Measurements from ENCODE around the gene ATXN7L1. TPM values are rescaled to one million over a fixed set of nuclear protein-coding genes. Genes with fewer than 3 reads are reported as not detected.

The ATXN7L1 gene
- total RNA-seq, 1 donor from 2014 or later, result 12.9 TPM

DNA sequence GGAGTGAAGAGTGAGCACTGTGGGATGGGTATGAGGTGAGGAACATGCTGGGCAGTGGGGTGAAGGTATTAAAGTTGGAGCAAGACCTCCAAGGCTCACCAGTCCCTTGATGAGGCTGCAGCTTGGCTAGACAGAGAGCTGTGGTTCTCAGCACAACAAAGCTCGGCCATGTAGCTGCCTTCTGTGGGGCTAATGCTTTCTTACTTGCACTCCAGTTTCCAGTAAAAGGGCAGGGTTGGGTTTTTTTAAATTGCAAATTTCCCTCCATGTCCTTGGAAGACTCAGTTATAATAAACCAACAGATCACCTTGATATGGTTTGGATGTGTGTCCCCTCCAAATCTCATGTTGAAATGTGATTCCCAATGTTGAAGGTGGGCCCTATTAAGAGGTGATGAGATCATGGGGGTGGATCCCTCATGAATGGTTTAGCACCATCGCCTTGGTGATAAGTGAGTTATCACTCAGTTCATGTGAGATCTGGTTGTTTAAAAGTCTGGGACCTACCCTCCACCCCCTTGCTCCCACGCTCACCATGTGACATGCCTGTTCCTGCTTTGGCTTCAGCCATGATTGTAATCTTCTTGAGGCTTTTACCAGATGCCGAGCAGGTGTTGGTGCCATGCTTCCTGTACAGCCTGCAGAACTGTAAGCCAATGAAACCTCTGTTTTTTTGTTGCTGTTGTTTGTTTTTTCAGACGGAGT lies 55.9 kb downstream of the ATXN7L1 start:
- ATAC-seq, result no peak
- no peak for TF ChIP-seq CTCF (IDR thresholded peaks at IDR 0.05)
- Histone ChIP-seq H3K27ac (no peak overlapping the region), H3K4me3 (no peak overlapping the region), H3K9me3 (no peaks in the 10 kb centered on the region), H3K4me1 (peaks cover 3% of the 10 kb centered on the region), H3K36me3 (no peaks in the 10 kb centered on the region), H3K27me3 (no peaks in the 10 kb centered on the region)
- DNase-seq, result no peak
- intact Hi-C loops (cut with DNase I), result no loop called here

GRCh38 chr7:105819559-105819958 lies 56.8 kb downstream of the ATXN7L1 start:
- Histone ChIP-seq H3K27ac (no peak overlapping the region), H3K4me3 (no peak overlapping the region), H3K36me3 (no peaks in the 10 kb centered on the region), H3K4me1 (peaks cover 3% of the 10 kb centered on the region), H3K9me3 (no peaks in the 10 kb centered on the region), H3K27me3 (no peaks in the 10 kb centered on the region)
- intact Hi-C loops (cut with DNase I), result no loop called here
- TF ChIP-seq CTCF (IDR thresholded peaks at IDR 0.05), result no peak
- DNase-seq, result no peak
- no peak for ATAC-seq

GRCh38 chr7:105816954-105817615 lies 59.3 kb downstream of the ATXN7L1 start:
- DNase-seq (no peak), ATAC-seq (no peak)
- H3K9me3 ChIP-seq, result no peaks in the 10 kb centered on the region
- H3K27ac ChIP-seq, result no peak overlapping the region
- H3K4me1 ChIP-seq, result peaks cover 3% of the 10 kb centered on the region
- no peaks in the 10 kb centered on the region for H3K36me3 ChIP-seq
- H3K27me3 ChIP-seq, result no peaks in the 10 kb centered on the region
- intact Hi-C loops (cut with DNase I), result no loop called here
- no peak for TF ChIP-seq CTCF (IDR thresholded peaks at IDR 0.05)
- H3K4me3 ChIP-seq, result no peak overlapping the region

- Histone ChIP-seq H3K4me1 (peaks cover 3% of the 10 kb centered on the region), H3K36me3 (no peaks in the 10 kb centered on the region), H3K9me3 (no peaks in the 10 kb centered on the region), H3K4me3 (no peak overlapping the region), H3K27ac (no peak overlapping the region), H3K27me3 (no peaks in the 10 kb centered on the region)
- intact Hi-C loops (cut with DNase I), result no loop called here
- DNase-seq (no peak), ATAC-seq (no peak)
- no peak for TF ChIP-seq CTCF (IDR thresholded peaks at IDR 0.05)
Observed at GRCh38 chr7:105816266-105816843, 60.0 kb downstream of the ATXN7L1 start.

GRCh38 chr7:105815576-105815975 lies 60.8 kb downstream of the ATXN7L1 start:
- H3K9me3 ChIP-seq, result no peaks in the 10 kb centered on the region
- H3K27me3 ChIP-seq, result no peaks in the 10 kb centered on the region
- no peaks in the 10 kb centered on the region for H3K36me3 ChIP-seq
- H3K4me3 ChIP-seq, result no peak overlapping the region
- peaks cover 3% of the 10 kb centered on the region for H3K4me1 ChIP-seq
- intact Hi-C loops (cut with DNase I), result no loop called here
- TF ChIP-seq CTCF (IDR thresholded peaks at IDR 0.05), result no peak
- H3K27ac ChIP-seq, result no peak overlapping the region
- ATAC-seq (no peak), DNase-seq (no peak)

Measured in upper lobe of right lung (tissue), 1 donor.